ENCODE results near the gene NSFL1C. TPM values are rescaled to one million over a fixed set of nuclear protein-coding genes. Genes with fewer than 3 reads are reported as not detected.

The NSFL1C gene
- polyA plus RNA-seq, 2 of the 4 experiments (the other 2 are of a cell fraction), result 56.6 to 136 TPM

DNA sequence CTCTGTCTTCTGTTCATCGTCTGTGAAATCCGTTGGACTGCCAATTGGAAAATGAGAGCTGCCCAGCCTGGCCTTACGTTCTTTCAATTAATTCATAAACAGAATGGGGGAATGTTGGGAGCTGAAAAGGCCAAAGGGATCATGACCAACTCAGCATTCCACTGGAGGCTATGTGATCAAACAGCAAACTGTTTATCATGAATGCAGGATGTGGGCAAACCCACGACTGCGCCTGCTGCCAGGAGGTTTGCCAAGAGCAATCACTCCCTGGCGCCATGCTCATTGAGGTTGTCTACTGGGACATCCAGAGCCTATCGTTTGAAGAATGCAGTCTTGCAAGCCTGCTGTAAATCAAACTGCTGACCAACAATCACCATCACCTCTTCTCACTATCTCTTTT lies 64.5 kb downstream of the NSFL1C start:
- H3K4me3 ChIP-seq, result no peak overlapping the region
- no peak overlapping the region for H3K27ac ChIP-seq
- no peak overlapping the region for H3K4me2 ChIP-seq
- POLR2A ChIA-PET, result no interaction called here
- peaks cover 12% of the 10 kb centered on the region; the same call in 1 of the 3 replicates for H3K9me3 ChIP-seq
- H3K4me1 ChIP-seq, result 0 out of 3 replicates have a peak, but pooled peaks cover 2% of the 10 kb centered on the region
- TF ChIP-seq, protein P1, sequence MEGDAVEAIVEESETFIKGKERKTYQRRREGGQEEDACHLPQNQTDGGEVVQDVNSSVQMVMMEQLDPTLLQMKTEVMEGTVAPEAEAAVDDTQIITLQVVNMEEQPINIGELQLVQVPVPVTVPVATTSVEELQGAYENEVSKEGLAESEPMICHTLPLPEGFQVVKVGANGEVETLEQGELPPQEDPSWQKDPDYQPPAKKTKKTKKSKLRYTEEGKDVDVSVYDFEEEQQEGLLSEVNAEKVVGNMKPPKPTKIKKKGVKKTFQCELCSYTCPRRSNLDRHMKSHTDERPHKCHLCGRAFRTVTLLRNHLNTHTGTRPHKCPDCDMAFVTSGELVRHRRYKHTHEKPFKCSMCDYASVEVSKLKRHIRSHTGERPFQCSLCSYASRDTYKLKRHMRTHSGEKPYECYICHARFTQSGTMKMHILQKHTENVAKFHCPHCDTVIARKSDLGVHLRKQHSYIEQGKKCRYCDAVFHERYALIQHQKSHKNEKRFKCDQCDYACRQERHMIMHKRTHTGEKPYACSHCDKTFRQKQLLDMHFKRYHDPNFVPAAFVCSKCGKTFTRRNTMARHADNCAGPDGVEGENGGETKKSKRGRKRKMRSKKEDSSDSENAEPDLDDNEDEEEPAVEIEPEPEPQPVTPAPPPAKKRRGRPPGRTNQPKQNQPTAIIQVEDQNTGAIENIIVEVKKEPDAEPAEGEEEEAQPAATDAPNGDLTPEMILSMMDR (IDR thresholded peaks at IDR 0.05), result no peak
- TF ChIP-seq EHMT2 (IDR thresholded peaks at IDR 0.05; ENCODE audit: low read depth) (no peak), HOXA7 (CRISPR knock-in tag; IDR thresholded peaks at IDR 0.05) (no peak), MYC (IDR thresholded peaks at IDR 0.05; ENCODE audit: borderline replicate concordance, low read length) (no peak), MAFK (IDR thresholded peaks at IDR 0.05; ENCODE audit: partially characterized antibody) (no peak), NFE2L2 (conservative IDR thresholded peaks at IDR 0.05; ENCODE audit: low read length) (no peak), FOXS1 (CRISPR knock-in tag; IDR thresholded peaks at IDR 0.05) (no peak), CBX2 (IDR thresholded peaks at IDR 0.05; ENCODE audit: borderline replicate concordance, low read depth) (no peak), EHF (CRISPR knock-in tag; IDR thresholded peaks at IDR 0.05) (no peak), HEYL (CRISPR knock-in tag; IDR thresholded peaks at IDR 0.05) (no peak), RNF2 (IDR thresholded peaks at IDR 0.05; ENCODE audit: borderline replicate concordance, low read depth) (no peak), TP53 (CRISPR knock-in tag; IDR thresholded peaks at IDR 0.05) (no peak), GATA3 (IDR thresholded peaks at IDR 0.05; ENCODE audit: borderline replicate concordance) (no peak), RAD21 (conservative IDR thresholded peaks at IDR 0.05 in 1 of 2, IDR thresholded peaks at IDR 0.05 in 1 of 2) (no peak), RCOR1 (IDR thresholded peaks at IDR 0.05; ENCODE audit: low read depth, low read length) (no peak), ZNF302 (CRISPR knock-in tag; IDR thresholded peaks at IDR 0.05) (no peak)
- TF ChIP-seq, protein P2, sequence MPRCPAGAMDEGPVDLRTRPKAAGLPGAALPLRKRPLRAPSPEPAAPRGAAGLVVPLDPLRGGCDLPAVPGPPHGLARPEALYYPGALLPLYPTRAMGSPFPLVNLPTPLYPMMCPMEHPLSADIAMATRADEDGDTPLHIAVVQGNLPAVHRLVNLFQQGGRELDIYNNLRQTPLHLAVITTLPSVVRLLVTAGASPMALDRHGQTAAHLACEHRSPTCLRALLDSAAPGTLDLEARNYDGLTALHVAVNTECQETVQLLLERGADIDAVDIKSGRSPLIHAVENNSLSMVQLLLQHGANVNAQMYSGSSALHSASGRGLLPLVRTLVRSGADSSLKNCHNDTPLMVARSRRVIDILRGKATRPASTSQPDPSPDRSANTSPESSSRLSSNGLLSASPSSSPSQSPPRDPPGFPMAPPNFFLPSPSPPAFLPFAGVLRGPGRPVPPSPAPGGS (IDR thresholded peaks at IDR 0.05), result no peak
- CTCF ChIA-PET, result interaction anchor here (0.6 to 3.0 kb wide), 4 partner anchors 33 to 264 kb away, joined by 3 to 9 read pairs (median 4); no protein-coding TSS in a partner anchor
- DNase-seq (ENCODE audit: low read depth in 1 of 2, low spot score in 1 of 2) (no peak), ATAC-seq (no peak), FAIRE-seq (no peak)
- 59% methylated on average over 7 of the region's 7 CpGs for WGBS (ENCODE audit: missing lambda C conversion rate)

DNA sequence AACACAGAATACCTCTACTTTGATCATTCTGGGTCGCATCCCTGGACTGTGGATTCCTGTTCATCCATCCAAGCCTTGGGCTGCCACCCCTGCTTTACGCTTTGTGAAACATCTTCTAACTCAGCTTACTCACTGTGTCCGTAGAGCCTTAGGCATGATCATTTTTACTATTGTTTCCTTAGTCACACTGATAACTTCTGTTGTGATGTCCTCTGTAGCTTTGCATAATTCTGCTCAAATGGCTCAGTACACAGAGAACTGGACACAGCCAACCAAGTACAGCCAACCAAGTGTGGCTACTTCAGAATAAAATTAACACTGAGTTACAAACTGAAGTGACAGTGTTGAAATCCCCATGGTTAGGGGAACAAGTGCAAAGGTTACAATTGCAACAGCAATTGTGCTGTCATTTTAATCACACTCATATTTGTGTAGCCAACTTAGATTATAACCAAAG lies 65.2 kb downstream of the NSFL1C start:
- no peak for FAIRE-seq
- 0 out of 3 replicates have a peak, but pooled peaks cover 2% of the 10 kb centered on the region for H3K4me1 ChIP-seq
- no peak overlapping the region for H3K4me3 ChIP-seq
- CTCF ChIA-PET, result interaction anchor here (0.6 to 3.0 kb wide), 5 partner anchors 34 to 265 kb away, joined by 3 to 9 read pairs (median 4); no protein-coding TSS in a partner anchor
- POLR2A ChIA-PET, result interaction anchor here (0.8 kb wide), 1 partner anchor 8 kb away, joined by 3 read pairs; the partner anchor contains the start of gene FKBP1A
- H3K27ac ChIP-seq, result no peak overlapping the region
- no peak for DNase-seq (ENCODE audit: low read depth in 1 of 2, low spot score in 1 of 2)
- peaks cover 12% of the 10 kb centered on the region; the same call in 1 of the 3 replicates for H3K9me3 ChIP-seq
- TF ChIP-seq CBX8 (IDR thresholded peaks at IDR 0.05) (no peak), EHF (CRISPR knock-in tag; IDR thresholded peaks at IDR 0.05) (no peak), TFCP2L1 (CRISPR knock-in tag; IDR thresholded peaks at IDR 0.05) (no peak), SMC3 (IDR thresholded peaks at IDR 0.05) (no peak), NPAS2 (CRISPR knock-in tag; IDR thresholded peaks at IDR 0.05; ENCODE audit: borderline replicate concordance) (no peak), TP53 (CRISPR knock-in tag; IDR thresholded peaks at IDR 0.05) (no peak), RAD21 (conservative IDR thresholded peaks at IDR 0.05 in 1 of 2, IDR thresholded peaks at IDR 0.05 in 1 of 2) (no peak), FOSL2 (IDR thresholded peaks at IDR 0.05) (no peak), FOSL2 (CRISPR knock-in tag; IDR thresholded peaks at IDR 0.05) (no peak), MYC (IDR thresholded peaks at IDR 0.05; ENCODE audit: borderline replicate concordance, low read length) (no peak), HEYL (CRISPR knock-in tag; IDR thresholded peaks at IDR 0.05) (no peak), NR3C1 (IDR thresholded peaks at IDR 0.05) (no peak), JUN (IDR thresholded peaks at IDR 0.05) (no peak), KDM5A (IDR thresholded peaks at IDR 0.05) (no peak), NFE2L2 (conservative IDR thresholded peaks at IDR 0.05; ENCODE audit: low read length) (no peak), HDAC2 (IDR thresholded peaks at IDR 0.05) (no peak), EP300 (IDR thresholded peaks at IDR 0.05) (no peak), ESRRA (IDR thresholded peaks at IDR 0.05; ENCODE audit: borderline replicate concordance, low read length) (no peak)
- TF ChIP-seq, protein P3, sequence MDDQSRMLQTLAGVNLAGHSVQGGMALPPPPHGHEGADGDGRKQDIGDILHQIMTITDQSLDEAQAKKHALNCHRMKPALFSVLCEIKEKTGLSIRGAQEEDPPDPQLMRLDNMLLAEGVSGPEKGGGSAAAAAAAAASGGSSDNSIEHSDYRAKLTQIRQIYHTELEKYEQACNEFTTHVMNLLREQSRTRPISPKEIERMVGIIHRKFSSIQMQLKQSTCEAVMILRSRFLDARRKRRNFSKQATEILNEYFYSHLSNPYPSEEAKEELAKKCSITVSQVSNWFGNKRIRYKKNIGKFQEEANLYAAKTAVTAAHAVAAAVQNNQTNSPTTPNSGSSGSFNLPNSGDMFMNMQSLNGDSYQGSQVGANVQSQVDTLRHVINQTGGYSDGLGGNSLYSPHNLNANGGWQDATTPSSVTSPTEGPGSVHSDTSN (IDR thresholded peaks at IDR 0.05), result no peak
- TF ChIP-seq, protein P4, sequence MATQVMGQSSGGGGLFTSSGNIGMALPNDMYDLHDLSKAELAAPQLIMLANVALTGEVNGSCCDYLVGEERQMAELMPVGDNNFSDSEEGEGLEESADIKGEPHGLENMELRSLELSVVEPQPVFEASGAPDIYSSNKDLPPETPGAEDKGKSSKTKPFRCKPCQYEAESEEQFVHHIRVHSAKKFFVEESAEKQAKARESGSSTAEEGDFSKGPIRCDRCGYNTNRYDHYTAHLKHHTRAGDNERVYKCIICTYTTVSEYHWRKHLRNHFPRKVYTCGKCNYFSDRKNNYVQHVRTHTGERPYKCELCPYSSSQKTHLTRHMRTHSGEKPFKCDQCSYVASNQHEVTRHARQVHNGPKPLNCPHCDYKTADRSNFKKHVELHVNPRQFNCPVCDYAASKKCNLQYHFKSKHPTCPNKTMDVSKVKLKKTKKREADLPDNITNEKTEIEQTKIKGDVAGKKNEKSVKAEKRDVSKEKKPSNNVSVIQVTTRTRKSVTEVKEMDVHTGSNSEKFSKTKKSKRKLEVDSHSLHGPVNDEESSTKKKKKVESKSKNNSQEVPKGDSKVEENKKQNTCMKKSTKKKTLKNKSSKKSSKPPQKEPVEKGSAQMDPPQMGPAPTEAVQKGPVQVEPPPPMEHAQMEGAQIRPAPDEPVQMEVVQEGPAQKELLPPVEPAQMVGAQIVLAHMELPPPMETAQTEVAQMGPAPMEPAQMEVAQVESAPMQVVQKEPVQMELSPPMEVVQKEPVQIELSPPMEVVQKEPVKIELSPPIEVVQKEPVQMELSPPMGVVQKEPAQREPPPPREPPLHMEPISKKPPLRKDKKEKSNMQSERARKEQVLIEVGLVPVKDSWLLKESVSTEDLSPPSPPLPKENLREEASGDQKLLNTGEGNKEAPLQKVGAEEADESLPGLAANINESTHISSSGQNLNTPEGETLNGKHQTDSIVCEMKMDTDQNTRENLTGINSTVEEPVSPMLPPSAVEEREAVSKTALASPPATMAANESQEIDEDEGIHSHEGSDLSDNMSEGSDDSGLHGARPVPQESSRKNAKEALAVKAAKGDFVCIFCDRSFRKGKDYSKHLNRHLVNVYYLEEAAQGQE (IDR thresholded peaks at IDR 0.05), result no peak
- no peak overlapping the region for H3K4me2 ChIP-seq
- 68% methylated on average over 3 of the region's 3 CpGs for WGBS (ENCODE audit: missing lambda C conversion rate)
- no peak for ATAC-seq

Data from A549 (cell line).